HG03159 (cell line): ENCODE results near the gene VPS4B.

Experiments used
- ATAC-seq: cut with Tn5 transposase; IDR thresholded peaks from one replicate; pipeline ENCODE4 v1.9.1; 2021; ENCODE audit warnings: mild to moderate bottlenecking, moderate library complexity; ENCODE audit not compliant: unreplicated experiment

Gene VPS4B

GRCh38 chr18:63431180-63431579, 8.9 kb upstream of the VPS4B start:
- ATAC-seq = no peak

- ATAC-seq = no peak
Observed at GRCh38 chr18:63430526-63430925, 8.2 kb upstream of the VPS4B start.

GRCh38 chr18:63427558-63427957, 5.3 kb upstream of the VPS4B start:
- no peak for ATAC-seq

DNA sequence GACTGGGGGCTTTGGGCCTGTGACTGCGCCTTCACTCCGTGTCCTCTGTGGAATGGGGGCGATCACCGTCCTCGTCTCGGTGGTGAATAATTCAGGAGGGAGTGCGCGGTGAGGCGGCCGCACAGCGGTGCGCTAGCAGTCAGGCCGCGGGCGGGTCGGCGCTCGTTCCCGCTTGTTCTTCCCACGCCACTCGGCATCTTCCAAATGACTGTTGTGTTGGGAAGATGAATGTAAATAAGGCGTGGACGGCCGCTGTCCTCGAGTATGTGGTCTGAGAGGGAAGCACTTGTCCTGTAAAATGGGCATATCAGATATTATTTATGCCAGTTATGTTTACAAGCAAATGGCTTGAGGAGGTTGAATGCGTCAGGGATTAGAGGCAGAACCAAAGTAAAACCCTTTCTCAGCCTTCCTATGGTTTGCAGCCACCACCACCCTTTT, 608 bp upstream of the VPS4B start:
- peak; percentile 38 for ATAC-seq

DNA sequence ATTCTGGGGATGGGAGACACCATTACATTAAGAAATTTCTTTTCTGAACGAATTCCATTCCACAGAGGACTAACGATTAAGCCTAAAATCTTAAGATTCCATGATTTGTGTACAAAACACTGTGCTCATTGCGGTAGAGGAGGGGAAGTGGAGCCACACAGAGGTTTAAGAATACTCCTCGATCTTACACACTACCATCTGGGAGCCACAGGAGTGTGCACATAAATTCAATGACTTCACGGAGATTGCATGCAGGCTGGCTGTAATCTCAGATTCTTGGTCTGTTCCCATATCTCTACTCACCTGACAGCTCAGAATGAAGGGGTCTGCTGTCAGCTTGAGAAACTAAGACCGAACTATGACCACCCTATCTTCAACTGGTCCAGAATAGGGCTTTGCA, 762 bp downstream of the VPS4B start:
- ATAC-seq = peak; percentile 0

DNA sequence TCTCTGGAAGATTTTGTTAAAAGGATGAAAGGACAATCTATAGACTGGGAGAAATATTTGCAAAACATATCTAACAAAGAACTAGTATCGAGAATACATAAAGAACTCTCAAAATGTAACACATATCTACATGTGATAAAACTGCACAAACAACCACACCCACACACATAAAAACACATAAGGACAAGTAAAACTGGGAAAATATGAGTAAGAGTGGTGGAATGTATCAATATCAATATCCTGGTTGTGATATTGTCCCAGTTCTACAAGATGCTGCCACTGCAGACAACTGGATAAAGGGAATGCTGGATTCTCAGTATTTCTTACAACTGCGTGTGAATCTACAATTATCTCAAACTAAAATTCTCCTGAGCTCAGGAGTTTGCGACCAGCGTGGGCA, 9.3 kb downstream of the VPS4B start:
- no peak for ATAC-seq

DNA sequence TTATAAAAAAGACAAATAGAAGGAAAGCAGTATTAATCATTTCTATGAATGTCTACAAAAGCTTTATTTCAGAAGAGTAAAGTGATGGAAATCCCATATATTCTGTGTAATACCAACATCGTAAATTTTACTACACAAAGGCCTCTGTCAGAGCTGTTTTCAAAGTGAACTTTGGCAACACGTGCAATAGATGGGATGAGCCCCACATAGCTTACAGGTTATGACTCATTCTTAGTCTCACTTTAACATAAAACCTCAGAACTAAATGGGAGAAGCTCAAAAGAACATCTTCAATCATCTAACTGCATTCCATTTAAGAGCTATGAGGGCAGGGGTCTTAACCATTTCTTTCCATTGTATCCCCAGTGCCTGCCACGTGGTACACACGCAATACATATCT, 11.5 kb downstream of the VPS4B start:
- ATAC-seq = no peak

DNA sequence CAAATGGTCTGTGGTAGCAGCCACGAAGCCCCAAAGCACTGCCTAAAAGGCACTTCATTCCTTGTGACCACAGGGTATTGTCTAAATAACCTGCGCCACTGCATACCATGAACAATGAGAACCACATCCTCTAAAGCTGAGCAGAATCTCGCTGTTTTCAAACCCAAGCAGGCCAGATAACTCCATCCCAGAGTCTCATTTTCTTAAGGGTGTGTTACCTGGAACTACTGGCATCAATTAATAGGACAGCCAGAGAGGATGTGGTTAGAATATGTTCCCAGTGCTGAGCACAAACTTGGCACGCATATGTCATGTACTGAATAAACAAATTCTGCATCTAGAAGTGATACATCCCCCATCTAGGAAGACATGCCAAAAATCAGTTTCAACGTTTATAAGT, 13.0 kb downstream of the VPS4B start:
- no peak for ATAC-seq

- no peak for ATAC-seq
Observed at GRCh38 chr18:63407734-63408133, 14.5 kb downstream of the VPS4B start.

DNA sequence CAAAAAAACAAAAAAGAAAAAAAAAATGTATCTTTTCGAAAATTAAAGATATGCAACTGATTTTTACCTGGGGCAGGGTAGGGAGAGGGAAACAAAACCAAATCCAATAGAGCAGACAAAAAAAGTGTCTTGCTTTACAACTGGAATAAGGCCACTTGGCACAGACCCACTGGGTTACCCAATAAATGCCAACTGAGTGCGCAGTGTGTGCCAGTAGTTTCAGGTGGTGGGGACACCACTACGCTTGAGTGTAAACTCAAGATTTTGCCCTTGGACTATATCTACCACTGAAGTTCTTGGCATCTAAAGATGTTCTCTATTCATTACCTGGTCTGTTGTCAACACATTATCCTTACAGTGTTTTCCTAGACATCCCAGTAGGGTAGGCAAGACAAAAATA, 16.3 kb downstream of the VPS4B start:
- ATAC-seq = no peak

GRCh38 chr18:63402246-63403162, 19.8 kb downstream of the VPS4B start:
- ATAC-seq = no peak

- ATAC-seq = no peak
Observed at GRCh38 chr18:63399300-63399699, 23.0 kb downstream of the VPS4B start.

DNA sequence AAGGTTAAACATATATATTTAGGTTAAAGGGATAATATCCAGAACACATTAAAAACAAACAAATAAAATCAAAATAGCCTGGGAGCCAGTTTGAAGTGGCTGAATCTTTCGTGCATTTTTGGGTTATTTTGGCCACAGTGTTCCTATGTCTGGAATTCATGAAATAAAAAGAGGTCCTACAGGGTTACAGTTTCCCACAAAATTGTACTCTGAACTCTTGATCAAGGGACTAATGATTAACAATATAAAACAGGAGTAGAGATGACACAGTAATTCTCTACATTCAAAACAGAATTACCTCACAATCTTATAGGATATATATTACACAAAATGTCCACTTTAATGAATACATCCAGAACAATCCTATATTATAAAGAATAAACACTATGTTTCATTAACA, 24.9 kb downstream of the VPS4B start:
- ATAC-seq = no peak

GRCh38 chr18:63395503-63395902, 26.8 kb downstream of the VPS4B start:
- no peak for ATAC-seq

DNA sequence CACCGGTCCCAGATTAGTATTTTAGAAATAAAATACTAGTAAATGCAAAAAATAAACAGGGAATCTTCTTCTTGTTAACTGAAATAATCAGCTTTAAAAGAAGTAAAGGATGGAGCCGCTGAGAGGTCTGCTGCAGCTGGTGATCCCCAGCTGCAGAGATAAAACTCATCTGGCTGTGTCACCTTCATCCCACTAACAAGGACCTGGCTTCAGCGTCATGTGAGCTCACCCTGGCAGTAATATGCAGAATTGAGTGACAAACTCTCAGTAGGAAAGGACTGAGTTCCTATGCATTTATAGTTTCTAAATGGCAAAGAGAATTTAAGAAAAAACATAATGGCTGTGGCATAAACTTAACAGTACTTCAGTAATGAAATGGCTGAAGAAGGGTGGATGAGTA, 27.3 kb downstream of the VPS4B start:
- ATAC-seq = no peak

DNA sequence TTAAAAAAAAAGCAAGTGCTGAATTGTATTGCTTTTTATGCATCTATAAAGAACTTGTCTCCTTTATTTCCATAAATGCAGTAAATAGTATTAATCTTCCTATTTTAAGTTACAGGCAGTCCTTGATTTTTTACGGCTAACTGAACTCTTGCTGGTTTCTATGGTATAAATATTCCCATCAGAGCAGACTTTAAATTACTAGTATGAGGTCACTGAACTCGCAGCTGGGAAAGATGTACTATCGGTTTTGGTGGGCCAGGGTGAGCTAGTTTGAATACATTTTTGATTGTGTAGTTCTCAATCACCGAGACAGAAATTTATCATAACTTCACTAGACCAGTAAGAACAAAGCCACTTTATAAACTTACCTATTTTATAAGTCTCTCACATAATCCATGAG, 34.4 kb downstream of the VPS4B start:
- ATAC-seq = no peak

GRCh38 chr18:63382843-63383242, 39.4 kb downstream of the VPS4B start:
- ATAC-seq = no peak

GRCh38 chr18:63379639-63379962, 42.7 kb downstream of the VPS4B start:
- no peak for ATAC-seq

DNA sequence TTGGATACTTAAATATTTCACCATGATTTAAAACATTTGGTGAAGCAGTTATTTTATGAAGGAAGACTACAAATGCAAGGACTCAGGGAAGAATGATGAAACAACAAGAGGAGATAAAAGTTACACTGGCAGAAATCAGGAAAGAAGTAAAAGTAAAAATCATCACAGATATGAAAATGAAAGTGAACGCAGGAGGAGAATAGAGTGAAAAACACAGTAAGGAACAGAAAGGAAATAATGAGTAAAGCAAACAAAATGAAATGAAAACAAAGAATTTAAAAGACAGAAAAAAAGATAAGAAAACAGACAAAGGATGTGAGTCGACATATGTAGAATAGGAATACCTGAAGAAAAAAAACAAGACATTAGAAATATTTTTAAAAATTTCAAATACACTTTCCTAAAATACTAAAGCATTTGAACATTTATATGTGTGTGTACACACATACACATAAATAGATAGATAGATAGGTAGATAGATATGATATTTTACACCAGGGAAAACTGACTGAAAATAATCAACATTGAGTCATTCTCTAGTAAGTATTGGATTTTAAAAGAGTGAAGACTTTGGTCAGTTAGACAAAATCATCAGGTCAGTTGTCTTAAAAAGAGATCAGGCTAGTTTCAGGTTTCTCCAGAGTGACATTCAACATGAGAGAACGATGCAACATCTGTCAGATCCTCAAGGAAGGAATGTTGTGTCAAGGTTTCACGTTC, 43.2 kb downstream of the VPS4B start:
- no peak for ATAC-seq

- no peak for ATAC-seq
Observed at GRCh38 chr18:63377275-63377980, 44.8 kb downstream of the VPS4B start.

DNA sequence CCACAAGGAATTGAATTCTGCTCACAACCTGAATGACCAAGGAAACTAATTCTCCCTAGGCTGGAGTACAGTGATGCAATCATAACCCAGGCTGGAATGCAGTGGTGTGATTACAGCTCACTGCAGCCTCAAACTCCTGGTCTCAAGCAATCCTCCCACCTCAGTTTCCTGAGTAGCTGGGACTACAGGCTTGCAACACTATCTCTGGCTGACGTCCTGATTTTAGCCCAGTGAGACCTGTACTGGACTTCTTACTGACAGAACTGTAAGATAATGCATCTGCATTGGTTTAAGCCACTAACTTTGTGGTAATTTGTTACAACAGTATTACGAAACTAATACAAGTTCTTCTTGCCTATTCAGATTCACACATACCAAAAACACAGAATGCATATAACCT, 45.7 kb downstream of the VPS4B start:
- no peak for ATAC-seq

- ATAC-seq = no peak
Observed at GRCh38 chr18:63374540-63374939, 47.7 kb downstream of the VPS4B start.
